Dedifferentiated amniotic fluid mesenchymal stem cell (primary cell): ENCODE measurements around the gene TIAM2.
"Not testable (repeated sequence)": the region's sequence is repeated elsewhere in the genome, so short reads cannot be mapped to it uniquely, and the experiment has no call there.

Experiments used
- DNase-seq: peaks from one replicate; pipeline ENCODE4 v3.0.0-alpha.2; 2016; ENCODE audit errors: extremely low spot score

Gene TIAM2

DNA sequence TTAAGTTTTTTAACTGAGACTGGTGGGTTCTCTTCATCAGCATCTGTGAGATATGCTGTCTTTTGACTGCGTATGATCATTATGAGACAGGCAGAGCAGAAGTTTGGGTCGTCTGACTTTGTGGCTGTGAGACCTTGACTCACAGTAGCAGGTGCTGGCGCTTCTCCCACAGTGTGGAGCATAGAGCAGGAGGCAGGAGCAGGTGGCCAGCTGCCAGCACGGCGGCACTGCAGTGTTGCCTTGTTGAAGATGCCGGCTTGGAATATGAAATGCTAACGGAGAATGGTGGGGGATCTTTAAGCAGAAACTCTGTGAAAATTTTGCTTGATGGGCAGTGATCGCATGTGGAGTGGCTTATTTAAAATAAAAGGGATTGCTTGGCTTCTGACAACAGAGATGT, 105.0 kb downstream of the TIAM2 start:
- DNase-seq: no peak

DNA sequence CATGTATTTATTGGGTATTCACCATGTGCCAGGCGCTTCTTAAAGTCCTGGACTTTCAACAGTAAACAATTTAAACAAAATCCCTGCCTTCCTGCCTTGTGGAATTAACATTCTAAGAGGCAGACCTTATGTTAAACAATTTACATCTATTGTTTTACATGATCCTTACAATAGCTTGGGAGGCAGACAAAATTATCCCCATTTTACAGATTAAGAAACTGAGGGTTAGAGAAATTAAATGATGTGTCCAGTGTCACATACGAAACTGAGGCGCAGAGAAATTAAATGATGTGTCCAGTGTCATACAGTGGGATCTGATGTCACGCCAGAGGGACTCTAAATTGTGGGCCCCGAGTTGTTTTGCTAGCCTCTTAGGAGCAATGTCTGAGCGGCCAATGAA, 105.5 kb downstream of the TIAM2 start:
- no peak for DNase-seq

DNA sequence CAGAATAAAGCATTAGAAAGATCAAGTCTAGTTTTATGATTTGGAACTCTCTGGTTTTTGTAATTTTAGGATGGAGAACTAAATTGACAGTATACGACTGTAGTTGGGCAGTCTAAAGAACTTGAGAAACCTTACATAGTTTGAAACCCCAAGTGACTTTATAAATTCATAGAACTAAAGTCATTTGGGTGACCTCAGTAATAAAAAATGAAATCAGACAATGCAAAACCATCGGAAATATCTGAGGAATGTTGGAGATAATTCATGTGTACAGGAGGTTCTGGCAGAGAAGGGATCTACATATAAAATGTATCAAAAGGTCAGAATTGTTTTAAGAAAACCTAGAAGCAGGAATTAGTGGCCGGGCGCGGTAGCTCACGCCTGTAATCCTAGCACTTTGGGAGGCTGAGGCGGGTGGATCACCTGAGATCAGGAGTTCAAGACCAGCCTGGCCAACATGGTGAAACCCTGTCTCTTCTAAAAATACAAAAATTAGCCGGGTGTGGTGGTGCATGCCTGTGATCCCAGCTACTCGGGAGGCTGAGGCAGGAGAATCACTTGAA, 108.0 kb downstream of the TIAM2 start:
- DNase-seq: peak; percentile 69

DNA sequence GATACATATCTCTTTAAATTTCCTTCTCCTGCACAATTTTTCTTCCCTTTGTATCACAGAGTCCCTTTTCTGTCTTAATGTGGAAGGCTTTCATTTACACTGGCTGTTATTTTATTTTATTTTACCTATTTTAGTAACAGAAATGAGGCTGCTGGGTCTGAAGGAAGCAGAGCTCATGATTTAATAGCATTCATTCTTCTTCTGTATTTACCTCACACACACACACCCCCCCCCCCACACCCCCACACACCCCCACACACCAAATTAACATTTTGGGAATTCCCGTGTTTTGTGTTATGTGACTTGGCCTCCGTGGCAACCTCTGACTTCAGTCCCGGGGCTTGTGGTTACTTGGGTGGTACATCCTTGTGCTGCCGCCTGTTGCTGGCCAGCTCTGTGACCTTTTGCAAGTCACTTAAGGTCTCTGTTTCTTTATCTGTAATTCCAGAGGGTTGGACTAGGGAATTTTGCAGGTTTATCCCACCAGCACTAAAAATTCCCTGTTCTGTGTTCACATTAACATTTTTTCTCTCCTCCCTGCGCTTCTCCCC, 108.8 kb downstream of the TIAM2 start:
- DNase-seq: no peak

GRCh38 chr6:155106456-155107115, 111.5 kb downstream of the TIAM2 start:
- DNase-seq: no peak

GRCh38 chr6:155107432-155108069, 112.4 kb downstream of the TIAM2 start:
- DNase-seq: no peak

- no peak for DNase-seq
These were observed 113.1 kb downstream of the TIAM2 start for GRCh38 chr6:155108070-155108820.

DNA sequence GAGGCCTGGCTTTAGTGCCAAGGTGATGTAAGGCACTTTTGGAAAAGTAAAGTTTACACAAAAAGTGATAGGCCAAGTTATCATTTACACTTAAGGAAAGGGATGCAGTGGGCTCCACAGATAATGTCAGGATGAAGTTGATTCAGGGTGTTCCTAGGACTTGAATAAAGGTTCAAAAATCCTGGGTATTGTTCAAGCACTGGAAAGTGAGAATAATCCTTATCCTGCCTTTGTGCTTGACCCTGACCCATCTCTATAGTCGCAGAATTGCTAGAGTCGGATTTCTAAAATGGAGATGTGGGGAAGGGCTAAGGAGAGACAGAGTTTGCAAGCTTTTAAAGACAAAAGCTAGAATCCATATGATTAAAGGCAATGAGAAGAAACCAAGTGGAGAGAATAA, 115.6 kb downstream of the TIAM2 start:
- DNase-seq: no peak

DNA sequence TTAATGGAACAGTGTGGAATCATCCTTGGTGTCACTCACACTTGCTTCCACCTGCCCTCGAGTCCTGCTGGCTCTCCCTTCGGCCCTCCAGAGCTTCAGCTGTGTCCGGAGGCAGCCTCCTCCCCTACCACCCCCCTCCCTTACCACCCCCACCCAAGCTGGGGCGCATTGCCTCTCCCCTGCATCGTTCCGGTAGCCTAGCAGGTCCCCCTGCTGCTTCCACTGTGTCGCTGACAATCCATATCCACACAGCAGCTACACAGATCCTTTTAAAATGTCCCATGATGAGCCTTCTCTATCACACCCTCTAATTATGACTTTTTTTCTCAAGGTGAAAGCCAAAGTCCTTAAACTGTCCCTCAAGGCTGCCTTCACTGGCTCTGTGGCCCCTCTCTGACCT, 117.6 kb downstream of the TIAM2 start:
- no peak for DNase-seq

DNA sequence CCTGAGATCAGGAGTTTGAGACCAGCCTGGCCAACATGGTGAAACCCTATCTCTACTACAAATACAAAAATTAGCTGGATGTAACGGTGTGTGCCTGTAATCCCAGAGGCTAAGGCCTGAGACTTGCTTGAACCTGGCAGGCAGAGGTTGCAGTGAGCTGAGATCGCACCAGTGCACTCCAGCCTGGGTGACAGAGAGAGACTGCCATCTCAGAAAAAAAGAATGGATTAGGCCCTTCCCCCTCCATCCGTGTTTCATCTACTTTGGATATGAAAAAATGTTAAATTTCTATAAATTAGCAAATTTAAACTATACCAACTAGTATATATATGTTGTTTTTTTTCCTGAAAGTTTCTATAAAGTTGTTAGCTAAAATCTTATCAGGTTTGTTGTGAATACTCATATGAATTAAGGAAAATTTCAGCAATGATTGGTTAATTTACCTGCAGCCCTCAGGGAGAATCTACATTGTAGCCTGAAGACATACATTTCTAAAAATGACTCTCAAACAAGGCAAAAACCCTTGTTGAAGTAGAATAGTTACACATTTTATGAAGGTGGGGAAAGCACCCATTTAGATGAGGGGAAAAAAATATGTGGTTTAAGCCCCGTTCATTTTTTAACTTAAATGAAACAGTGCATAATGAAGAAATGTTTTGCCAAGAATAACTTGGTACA, 120.9 kb downstream of the TIAM2 start:
- DNase-seq: no peak

DNA sequence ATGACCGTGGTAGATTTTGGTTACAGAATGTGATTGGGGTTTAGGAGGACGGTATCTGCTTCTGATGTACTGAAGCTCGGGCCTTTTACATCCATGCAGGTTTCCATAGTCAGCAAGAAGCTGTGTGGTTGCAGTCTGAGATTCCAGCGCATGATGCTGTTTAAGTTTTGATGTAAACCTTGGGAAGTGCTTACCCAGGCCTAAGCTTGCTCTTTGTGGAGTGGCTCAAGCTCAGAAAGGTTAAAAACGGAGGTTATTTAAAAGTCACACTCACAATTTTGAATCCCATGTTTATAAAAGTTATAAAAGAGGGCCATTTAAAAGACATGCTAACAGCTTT, 121.4 kb downstream of the TIAM2 start:
- no peak for DNase-seq

DNA sequence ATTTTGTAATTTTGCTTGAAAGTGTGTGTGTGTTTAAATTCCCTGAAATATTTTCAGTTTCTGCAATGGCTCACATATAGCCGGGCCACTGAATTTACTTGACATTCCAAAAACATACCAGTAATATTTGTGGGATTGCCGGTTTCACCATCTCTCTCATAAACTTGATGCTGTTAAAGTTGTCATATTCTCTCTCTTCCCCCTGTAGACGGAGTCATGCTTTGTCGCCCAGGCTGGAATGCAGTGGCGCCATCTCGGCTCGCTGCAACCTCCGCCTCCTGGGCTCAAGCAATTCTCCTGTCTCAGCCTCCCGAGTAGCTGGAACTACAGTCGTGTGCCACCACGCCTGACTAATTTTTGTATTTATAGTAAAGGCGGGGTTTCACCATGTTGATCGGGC, 122.1 kb downstream of the TIAM2 start:
- DNase-seq: peak; percentile 86

GRCh38 chr6:155117785-155118184, 122.7 kb downstream of the TIAM2 start:
- DNase-seq: no peak

DNA sequence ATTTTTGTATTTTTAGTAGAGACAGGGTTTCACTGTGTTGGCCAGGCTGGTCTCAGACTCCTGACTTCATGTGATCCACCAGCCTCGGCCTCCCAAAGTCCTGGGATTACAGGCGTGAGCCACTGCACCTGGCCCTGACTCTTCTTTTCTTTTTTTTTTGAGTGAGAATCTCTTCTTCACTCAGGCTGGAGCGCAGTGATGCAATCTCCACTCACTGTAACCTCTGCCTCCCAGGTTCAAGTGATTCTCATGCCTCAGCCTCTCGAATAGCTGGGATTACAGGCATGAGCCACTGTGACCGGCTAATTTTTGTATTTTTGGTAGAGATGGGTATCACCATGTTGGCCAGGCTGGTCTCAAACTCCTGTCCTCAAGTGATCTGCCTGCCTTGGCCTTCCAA, 124.1 kb downstream of the TIAM2 start:
- not testable (repeated sequence) for DNase-seq

- DNase-seq: no peak
These were observed 124.9 kb downstream of the TIAM2 start for GRCh38 chr6:155120034-155120433.

- DNase-seq: no peak
These were observed 126.2 kb downstream of the TIAM2 start for GRCh38 chr6:155121294-155121693.

GRCh38 chr6:155121699-155122098, 126.6 kb downstream of the TIAM2 start:
- DNase-seq: no peak

GRCh38 chr6:155122199-155122950, 127.3 kb downstream of the TIAM2 start:
- no peak for DNase-seq

DNA sequence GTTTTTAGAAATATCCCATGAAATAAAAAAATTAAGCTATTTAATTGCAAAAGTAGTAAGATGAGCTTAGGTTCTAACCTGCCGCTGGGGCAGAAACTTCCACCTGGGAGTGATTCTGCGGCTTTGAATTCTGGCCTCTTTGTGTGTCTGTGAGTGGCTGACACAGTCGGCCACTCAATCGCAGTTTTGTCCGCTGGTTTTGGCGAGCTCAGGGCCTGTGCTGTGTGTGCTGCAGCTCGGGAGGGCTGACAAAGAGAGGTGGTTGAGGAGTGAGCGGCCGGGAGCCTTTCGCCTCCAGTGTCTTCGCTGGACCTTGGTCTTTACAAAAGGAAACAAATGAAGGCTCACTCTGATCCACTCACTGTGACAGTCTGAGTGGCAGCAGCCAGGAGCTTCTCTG, 128.4 kb downstream of the TIAM2 start:
- DNase-seq: no peak

GRCh38 chr6:155125906-155126305, 130.8 kb downstream of the TIAM2 start:
- DNase-seq: peak; percentile 65

GRCh38 chr6:155126727-155127439, 131.8 kb downstream of the TIAM2 start:
- no peak for DNase-seq
